AG04450 (cell line): ENCODE measurements around the gene HLA-DMB. TPM values are rescaled to one million over a fixed set of nuclear protein-coding genes. Genes with fewer than 3 reads are reported as not detected.
A peak's percentile ranks its signal among the peaks of the same experiment; 100 is the strongest.

ENCODE experiments used
- CTCF ChIA-PET: fragments of 300-600, 350-600 bp; formaldehyde crosslinking; extraction: SDS; loops from one replicate; lab custom pipeline; 2022; ENCODE audit warnings: antibody characterized with exemption, inconsistent platforms; lab: Charles Lee
- POLR2A ChIA-PET: fragments of 350-600 bp; formaldehyde crosslinking; extraction: SDS; loops from one replicate; lab custom pipeline; 2021; ENCODE audit warnings: antibody characterized with exemption, inconsistent platforms; lab: Yijun Ruan, JAX
- DNase-seq: peaks from one replicate; pipeline ENCODE4 v3.0.0-alpha.2; 2011; ENCODE audit warnings: low read depth, low spot score
- H3K27ac ChIP-seq: one replicate; pipeline ENCODE4 v1.5.1; 2012; ENCODE audit warnings: low read depth, low read length, control low read depth
- H3K27me3 ChIP-seq: one replicate; pipeline ENCODE4 v1.6.0; 2012; ENCODE audit warnings: low read length; ENCODE audit not compliant: control insufficient read depth, insufficient read depth
- H3K4me3 ChIP-seq: 2 replicates; pipeline ENCODE4 v1.5.1; 2011; ENCODE audit warnings: mild to moderate bottlenecking, low read depth, low read length, control low read depth
- H3K9me3 ChIP-seq: 2 replicates; pipeline ENCODE4 v1.5.1; 2012; ENCODE audit warnings: low read length; ENCODE audit not compliant: control insufficient read depth, insufficient read depth
- polyA plus RNA-seq: library from polyadenylated mRNA; depleted of rRNA; stranded (reverse); fragments of >200 nt; gene quantifications from 2 replicates; pipeline ENCODE4 v1.2.3, GENCODE V29; 2011
- TF ChIP-seq, protein P1 (sequence below): IDR thresholded peaks from 2 replicates; pipeline ENCODE4 v1.5.1; 2011; ENCODE audit warnings: low read depth, low read length, control low read depth, inconsistent platforms

The HLA-DMB gene
- polyA plus RNA-seq, 1 experiment = 0.12 TPM

DNA sequence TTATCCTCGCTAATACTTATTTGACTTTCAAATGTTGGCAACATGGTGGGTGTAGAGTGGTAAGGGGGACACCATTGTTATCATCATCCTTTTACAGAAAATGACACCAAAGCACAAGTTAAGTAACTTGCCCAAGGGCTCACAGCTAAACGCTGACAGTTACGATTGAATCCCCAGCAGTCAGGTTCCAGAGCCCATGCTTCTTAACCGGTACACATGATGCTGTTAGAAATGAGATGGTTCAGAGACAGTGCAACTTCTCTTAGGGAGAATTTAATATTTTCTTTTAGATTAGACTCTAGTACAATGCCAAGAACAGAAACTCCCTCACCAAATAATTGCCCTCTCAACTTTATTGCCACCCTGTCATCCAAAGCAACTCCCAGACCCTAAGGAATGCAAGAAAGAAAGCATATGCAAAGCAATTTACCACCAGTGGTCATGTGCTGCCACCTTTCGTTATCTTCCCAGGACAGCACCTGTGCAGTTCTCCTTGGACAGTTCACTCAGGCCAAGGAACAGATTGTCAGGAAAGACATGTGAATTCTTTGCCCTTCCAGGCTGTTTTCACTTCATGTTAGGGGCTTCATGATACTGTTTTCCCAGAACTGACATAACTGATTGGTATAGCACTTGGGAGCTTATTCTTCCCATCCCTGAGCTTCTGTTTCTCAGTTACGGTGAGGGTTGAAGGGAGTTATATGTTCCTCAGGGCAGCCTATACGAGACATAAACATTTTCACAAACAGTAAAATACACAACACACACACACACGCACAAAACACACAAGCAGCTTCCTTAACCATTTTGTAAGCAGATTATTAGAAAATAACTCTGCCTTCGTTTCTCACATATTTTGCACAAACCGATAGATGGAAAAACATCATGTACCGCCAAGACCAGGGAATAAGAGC lies 7.0 kb upstream of the HLA-DMB start:
- TF ChIP-seq, protein P1, sequence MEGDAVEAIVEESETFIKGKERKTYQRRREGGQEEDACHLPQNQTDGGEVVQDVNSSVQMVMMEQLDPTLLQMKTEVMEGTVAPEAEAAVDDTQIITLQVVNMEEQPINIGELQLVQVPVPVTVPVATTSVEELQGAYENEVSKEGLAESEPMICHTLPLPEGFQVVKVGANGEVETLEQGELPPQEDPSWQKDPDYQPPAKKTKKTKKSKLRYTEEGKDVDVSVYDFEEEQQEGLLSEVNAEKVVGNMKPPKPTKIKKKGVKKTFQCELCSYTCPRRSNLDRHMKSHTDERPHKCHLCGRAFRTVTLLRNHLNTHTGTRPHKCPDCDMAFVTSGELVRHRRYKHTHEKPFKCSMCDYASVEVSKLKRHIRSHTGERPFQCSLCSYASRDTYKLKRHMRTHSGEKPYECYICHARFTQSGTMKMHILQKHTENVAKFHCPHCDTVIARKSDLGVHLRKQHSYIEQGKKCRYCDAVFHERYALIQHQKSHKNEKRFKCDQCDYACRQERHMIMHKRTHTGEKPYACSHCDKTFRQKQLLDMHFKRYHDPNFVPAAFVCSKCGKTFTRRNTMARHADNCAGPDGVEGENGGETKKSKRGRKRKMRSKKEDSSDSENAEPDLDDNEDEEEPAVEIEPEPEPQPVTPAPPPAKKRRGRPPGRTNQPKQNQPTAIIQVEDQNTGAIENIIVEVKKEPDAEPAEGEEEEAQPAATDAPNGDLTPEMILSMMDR = peak; percentile 56
- no peaks in the 10 kb centered on the region for H3K27me3 ChIP-seq
- H3K27ac ChIP-seq = no peak overlapping the region
- H3K9me3 ChIP-seq = no peaks in the 10 kb centered on the region
- ChIA-PET POLR2A (no interaction called here), CTCF (interaction anchor here (0.6 to 2.6 kb wide), 7 partner anchors 14 to 110 kb away, joined by 3 to 40 read pairs (median 11); partner anchors contain the start of gene TAP2)
- H3K4me3 ChIP-seq = no peak overlapping the region
- no peak for DNase-seq

- CTCF ChIA-PET = interaction anchor here (1.4 to 2.6 kb wide), 6 partner anchors 13 to 109 kb away, joined by 4 to 40 read pairs (median 12); partner anchors contain the start of gene TAP2
- POLR2A ChIA-PET = no interaction called here
- H3K27ac ChIP-seq = no peak overlapping the region
- H3K27me3 ChIP-seq = no peaks in the 10 kb centered on the region
- TF ChIP-seq, protein P1 = no peak
- no peak overlapping the region for H3K4me3 ChIP-seq
- no peaks in the 10 kb centered on the region for H3K9me3 ChIP-seq
- DNase-seq = no peak
Measured at GRCh38 chr6:32946893-32947292, 6.1 kb upstream of the HLA-DMB start.

DNA sequence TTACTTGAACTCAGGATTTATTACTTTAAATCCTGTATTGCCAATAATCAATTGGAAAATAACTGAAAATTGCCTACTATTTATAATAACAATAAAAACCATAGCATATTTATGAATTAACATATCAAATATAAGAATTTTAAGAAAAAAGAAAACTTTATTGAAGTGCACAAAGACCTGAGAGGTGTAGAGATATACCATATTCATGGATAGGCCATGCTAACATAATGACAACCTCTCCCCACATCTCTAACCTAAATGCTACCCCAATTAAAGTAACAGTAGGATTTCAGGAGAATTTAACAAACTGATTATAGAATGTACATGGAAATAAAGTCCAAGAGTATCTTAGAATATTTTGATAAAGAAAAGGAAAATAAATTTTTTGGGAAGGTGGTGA lies 5.1 kb upstream of the HLA-DMB start:
- Histone ChIP-seq H3K27me3 (no peaks in the 10 kb centered on the region), H3K27ac (no peak overlapping the region), H3K9me3 (no peaks in the 10 kb centered on the region), H3K4me3 (no peak overlapping the region)
- no peak for DNase-seq
- CTCF ChIA-PET = no interaction called here
- POLR2A ChIA-PET = no interaction called here
- TF ChIP-seq, protein P1 = no peak

DNA sequence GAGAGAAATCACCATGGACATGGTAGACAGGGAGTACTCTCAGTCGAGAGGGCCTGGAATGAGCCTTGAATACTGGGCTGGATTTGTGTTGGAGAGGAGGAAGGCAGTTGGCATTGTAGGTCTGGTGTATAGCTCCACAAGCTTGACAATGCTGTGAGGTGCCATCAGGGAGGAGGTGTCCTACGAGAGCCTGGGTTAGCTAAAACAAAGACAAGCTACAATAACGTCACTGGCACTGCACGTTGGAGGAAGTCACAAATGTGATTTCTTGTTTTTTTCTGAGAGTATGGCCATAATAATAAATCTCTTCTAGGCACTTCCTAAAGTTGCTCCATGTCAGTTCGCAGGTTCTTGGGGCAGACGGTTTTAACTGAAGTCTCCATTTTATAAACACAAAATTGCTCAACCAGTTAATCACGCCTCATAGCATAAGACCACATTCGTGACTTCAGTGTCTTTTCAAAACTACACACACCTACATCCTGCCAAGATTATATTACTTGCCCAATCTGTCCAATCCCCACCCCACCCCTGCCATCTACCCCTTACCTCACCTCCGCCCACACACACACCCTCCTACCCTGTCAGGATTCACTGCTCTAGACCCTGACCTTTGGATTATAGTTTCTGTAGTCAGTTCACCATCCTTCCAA lies 4.4 kb upstream of the HLA-DMB start:
- Histone ChIP-seq H3K27me3 (no peaks in the 10 kb centered on the region), H3K27ac (no peak overlapping the region), H3K4me3 (no peak overlapping the region), H3K9me3 (no peaks in the 10 kb centered on the region)
- TF ChIP-seq, protein P1 = no peak
- POLR2A ChIA-PET = interaction anchor here (1.1 kb wide), 1 partner anchor 26 kb away, joined by 11 read pairs; no protein-coding TSS in a partner anchor
- CTCF ChIA-PET = interaction anchor here (0.9 to 4.6 kb wide), 4 partner anchors 8 to 77 kb away, joined by 4 to 87 read pairs (median 25); partner anchors contain the start of gene HLA-DMA
- no peak for DNase-seq
